ENCODE results near the gene LEAP2.

DNA sequence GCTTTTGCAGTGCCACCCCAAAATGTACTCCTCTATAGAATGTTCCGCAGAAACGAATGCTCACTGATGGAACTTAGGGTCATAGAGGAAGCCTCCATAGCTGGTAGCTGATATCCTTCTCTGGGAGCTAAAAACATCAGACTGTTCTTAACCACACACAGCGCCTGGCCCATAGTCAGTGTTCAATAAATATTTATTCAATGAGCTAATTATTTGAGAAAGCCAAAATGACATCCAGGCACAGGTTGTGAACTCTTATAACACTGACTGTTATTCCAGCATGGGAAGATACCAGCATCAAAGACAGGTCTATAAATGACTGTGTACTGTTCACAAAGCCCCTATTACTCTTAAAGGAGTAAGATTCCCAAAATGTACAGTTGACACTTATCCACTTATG lies 20.1 kb upstream of the LEAP2 start:
- TF ChIP-seq POLR2AphosphoS5 (IDR thresholded peaks at IDR 0.05; ENCODE audit: low read depth, low read length) (no peak), SRF (IDR thresholded peaks at IDR 0.05; ENCODE audit: low read depth, low read length) (no peak), CTCF (IDR thresholded peaks at IDR 0.05; ENCODE audit: control extremely low read depth in 1 of 3, insufficient read depth in 1 of 3, low read depth in 1 of 3, low read length in 3 of 3) (no peak), GTF2F1 (IDR thresholded peaks at IDR 0.05; ENCODE audit: borderline replicate concordance, low read depth, low read length) (no peak)

Data from H1 (cell line).